ENCODE results near the gene CALHM3.

Gene CALHM3

DNA sequence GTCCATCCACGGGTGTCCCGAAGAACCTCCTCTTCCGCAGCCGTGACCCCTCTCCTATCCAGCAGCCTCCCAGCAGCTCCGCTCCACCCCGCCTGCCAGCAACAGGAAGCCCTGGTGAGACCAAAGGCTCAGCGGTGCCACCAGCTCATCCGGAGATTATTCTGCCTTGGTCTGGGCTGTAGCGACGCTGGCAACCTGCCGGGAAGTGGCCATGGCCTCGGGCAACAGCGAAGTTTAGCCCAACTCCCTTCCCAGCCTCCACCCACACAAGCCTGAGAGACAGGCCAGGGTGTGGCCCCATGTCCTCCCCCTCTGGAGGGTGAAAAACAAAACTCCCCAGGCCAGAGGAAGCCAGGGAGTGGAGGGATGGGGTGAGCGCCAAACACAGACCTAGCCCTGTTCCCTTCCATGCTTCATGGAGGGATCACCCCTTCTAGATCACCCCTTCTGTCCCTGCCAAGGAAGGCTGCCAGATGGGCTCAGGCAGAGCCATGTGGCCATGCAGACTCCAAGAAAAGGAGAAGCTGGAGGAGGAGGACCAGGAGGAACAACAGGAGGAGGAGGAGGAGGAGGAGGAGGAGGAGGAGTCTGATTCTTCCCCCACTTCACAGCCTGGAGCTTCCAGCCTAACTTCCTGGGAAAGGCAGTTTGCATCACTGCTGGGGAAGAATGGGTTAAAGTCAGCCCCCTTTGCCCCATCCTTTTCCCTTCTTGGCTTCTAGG is 27.8 kb downstream of the CALHM3 start:
- peak in 1 of 2 donors; percentile 26 for DNase-seq (ENCODE audit: extremely low read depth in 1 of 2, low read depth in 1 of 2)

DNA sequence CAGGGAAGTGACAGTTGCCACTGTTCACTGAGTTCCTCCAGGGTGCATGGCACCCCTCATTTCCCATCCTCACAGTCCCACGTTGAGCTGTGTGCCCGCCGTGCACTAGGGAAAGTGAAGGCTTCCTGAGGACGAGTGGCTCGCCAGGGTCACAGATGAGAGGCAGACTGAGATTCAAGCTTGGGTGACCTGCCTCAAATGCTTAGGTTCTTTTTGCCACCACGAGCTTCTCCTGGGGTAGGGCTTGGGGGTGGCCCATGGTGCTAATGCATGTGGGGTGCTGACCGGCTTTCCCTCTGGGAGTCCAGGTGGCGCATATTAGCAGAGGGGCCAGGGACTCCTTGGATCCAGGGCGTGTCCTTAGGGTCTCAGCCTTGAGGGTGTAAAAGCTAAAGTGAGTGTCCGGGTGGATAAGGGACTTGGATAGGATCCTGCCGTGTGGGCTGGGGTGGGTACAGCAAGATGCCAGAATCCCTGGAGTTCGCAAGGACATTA is 28.8 kb downstream of the CALHM3 start:
- DNase-seq (ENCODE audit: extremely low read depth in 1 of 2, low read depth in 1 of 2), result no peak

DNA sequence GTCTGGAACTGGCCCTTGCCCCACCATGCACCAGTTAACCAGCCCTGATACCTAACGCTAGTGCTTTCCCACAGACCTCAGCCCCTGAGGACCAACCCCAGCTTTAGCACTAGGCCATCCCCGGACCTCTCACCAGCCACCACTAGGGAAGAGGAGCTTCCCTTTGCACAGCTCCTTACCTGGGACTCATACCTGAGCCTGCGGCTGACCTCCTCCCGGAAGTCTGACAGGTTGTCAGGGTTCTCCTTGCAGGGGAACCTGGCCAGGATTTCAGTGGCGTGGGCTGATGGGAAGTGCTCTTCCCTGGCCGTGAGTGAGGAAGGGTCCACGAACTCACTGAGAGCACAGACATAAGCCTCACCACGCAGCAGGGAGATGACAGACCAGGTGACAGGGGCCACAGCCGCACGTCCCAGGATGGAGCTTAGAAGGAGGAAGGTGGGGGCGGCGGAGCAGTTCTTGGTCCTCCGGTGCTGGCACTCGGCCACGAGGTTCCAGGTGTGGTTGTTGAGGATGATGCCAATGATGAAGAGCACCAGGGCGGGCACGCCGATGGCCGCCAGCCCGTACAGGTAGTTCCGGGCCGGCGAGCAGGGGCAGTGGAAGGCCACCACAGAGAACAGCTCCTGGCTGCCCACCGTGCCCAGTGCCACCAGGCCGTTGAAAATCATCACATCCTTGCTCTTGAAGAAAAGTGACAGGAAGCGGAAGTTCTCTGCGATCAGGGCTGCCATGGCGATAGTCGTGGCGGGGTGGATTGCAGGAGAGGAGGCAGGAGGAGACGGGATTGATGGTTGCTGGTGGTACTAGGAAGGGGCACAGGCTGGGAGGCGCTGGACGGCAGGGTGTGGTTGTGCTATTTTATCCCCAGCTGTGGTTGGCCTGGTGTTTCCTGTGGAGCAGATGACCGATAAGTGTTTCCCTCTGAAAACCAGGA is 29.6 kb downstream of the CALHM3 start:
- no peak for DNase-seq (ENCODE audit: extremely low read depth in 1 of 2, low read depth in 1 of 2)

DNA sequence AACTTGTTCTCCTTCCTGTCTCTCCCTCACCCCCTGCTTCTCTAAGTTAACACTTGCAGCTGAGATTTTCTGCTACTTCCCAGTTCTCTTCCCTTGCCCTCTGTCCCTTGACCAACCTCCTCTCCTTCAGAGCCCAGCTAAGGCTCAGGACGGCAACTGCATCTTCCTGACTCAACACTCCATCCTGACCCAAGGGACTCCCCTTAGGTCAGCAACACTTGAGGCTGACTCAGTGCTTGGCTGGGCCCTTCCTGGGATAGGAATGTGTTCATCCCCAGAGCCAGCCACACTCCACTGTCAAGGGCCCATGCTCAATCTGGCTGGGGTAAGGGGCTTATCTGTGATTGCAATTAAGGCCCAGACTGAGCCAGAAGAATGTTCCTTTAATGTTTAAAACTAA is 30.3 kb downstream of the CALHM3 start:
- DNase-seq (ENCODE audit: extremely low read depth in 1 of 2, low read depth in 1 of 2), result no peak

GRCh38 chr10:103447187-103447586 is 31.9 kb downstream of the CALHM3 start:
- DNase-seq (ENCODE audit: extremely low read depth in 1 of 2, low read depth in 1 of 2), result no peak

- DNase-seq (ENCODE audit: extremely low read depth in 1 of 2, low read depth in 1 of 2), result no peak
Measured at GRCh38 chr10:103445767-103446567, 33.1 kb downstream of the CALHM3 start.

- no peak for DNase-seq (ENCODE audit: extremely low read depth in 1 of 2, low read depth in 1 of 2)
Measured at GRCh38 chr10:103445366-103445765, 33.7 kb downstream of the CALHM3 start.

DNA sequence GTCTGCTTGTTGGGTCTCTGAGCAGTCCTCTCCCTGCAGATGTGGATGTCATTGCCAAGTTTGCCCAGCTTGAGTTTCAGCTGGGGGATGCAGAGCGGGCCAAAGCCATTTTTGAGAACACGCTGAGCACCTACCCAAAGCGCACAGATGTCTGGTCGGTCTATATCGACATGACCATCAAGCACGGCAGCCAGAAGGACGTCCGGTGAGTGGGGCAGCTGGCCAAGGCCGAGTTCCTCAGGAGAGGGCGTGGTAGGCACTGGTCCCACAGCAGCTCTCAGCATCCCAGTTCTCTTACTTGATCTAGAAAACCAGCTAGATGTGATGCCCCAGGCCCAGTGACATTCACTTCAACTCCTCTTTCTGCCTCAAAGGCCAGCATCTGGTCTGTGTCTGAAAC is 34.6 kb downstream of the CALHM3 start:
- DNase-seq (ENCODE audit: extremely low read depth in 1 of 2, low read depth in 1 of 2), result no peak

GRCh38 chr10:103443475-103444185 is 35.4 kb downstream of the CALHM3 start:
- no peak for DNase-seq (ENCODE audit: extremely low read depth in 1 of 2, low read depth in 1 of 2)

GRCh38 chr10:103442031-103442461 is 37.0 kb downstream of the CALHM3 start:
- no peak for DNase-seq (ENCODE audit: extremely low read depth in 1 of 2, low read depth in 1 of 2)

- DNase-seq (ENCODE audit: extremely low read depth in 1 of 2, low read depth in 1 of 2), result no peak
Measured at GRCh38 chr10:103441611-103442010, 37.4 kb downstream of the CALHM3 start.

- DNase-seq (ENCODE audit: extremely low read depth in 1 of 2, low read depth in 1 of 2), result no peak
Measured at GRCh38 chr10:103441206-103441605, 37.8 kb downstream of the CALHM3 start.

DNA sequence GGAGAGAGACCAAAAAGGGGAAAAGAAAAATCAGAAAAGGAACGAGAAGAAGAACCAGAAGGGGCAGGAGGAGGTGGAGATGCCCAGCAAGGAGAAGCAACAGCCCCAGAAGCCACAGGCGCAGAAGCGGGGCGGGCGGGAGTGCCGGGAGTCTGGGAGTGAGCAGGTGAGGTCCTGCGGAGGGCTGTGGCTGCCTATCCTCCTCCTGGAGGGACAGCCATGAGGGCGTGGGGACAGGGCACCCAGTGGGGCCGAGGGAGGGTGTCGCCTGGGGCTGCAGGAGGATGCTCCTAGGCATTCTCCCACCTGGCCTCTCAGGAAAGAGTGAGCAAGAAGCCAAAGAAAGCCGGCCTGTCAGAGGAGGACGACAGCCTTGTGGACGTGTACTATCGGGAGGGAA is 38.6 kb downstream of the CALHM3 start:
- DNase-seq (ENCODE audit: extremely low read depth in 1 of 2, low read depth in 1 of 2), result no peak

DNA sequence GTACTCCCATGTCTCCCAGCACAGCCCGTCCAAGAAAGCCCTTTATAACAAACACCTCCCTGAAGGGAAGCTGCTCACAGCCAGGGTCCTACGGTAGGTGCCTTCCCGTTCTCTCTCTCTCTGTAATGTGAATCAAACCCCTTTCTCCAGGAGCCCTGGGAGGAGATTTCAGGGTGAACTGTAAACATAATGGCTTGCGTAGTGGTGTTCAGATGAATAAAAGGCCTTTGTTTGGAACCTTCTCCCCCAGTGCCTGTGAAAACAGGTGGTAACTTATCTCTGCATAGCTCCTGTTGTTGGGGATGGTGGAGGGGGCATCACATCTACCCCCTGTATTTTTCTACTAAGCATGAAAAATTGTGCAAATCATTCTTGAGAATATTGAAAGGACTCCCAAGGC is 39.3 kb downstream of the CALHM3 start:
- no peak for DNase-seq (ENCODE audit: extremely low read depth in 1 of 2, low read depth in 1 of 2)

DNA sequence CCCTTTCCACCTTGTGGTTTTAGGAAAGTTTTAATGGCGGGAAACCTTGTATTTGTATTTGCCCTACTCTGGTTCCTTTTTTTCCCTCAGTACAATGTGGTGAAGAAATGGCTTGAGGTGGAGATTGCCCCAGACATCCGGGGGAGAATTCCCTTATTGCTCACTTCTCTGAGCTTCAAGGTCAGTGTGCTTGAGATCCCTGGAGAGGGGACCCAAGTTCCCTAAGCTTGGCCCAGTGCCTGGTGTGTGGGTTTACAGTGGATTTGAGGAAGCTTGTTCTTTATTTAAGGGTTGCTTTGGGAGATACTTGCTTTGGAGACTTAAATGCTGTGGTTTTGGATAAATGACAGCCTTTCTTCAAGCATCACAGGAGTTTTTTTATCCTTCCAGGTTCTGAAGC is 45.2 kb downstream of the CALHM3 start:
- DNase-seq (ENCODE audit: extremely low read depth in 1 of 2, low read depth in 1 of 2), result no peak

DNA sequence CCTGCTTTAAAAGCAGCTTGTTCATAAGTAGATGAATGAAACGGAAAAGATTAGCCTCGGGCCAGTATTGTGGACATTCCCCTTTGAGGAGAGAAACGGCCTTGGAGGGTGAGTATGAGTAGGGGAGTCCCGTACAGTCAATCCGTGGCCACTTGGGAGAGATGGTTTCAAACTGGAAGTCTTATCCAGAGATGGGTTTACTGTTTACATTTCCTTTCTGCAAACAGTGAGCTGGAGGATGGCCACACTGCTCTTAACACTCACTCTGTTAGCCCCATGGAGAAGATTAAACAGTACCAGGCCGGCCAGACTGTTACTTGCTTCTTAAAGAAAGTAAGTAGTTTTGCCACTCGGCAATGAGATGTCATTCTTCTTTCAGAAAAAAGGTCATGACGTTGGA is 47.1 kb downstream of the CALHM3 start:
- no peak for DNase-seq (ENCODE audit: extremely low read depth in 1 of 2, low read depth in 1 of 2)

GRCh38 chr10:103429647-103430046 is 49.4 kb downstream of the CALHM3 start:
- DNase-seq (ENCODE audit: extremely low read depth in 1 of 2, low read depth in 1 of 2), result no peak

GRCh38 chr10:103428989-103429643 is 49.9 kb downstream of the CALHM3 start:
- DNase-seq (ENCODE audit: extremely low read depth in 1 of 2, low read depth in 1 of 2), result no peak

DNA sequence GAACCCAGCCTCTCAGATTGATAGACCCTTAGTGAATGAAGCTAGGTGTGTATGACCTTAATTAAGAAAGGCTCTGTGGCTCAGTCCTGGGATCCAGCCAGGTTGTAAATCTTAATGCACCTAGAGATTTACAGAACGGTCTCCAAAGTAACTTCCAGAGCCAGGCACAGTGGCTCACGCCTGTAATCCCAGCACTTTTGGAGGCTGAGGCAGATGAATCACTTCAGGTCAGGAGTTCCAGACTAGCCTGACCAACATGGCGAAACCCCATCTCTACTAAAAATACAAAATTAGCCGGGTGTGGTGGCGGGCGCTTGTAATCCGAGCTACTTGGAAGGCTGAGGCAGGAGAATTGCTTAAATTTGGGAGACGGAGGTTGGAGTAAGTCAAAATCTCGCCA is 51.2 kb downstream of the CALHM3 start:
- no peak for DNase-seq (ENCODE audit: extremely low read depth in 1 of 2, low read depth in 1 of 2)

GRCh38 chr10:103423748-103424147 is 55.3 kb downstream of the CALHM3 start:
- DNase-seq (ENCODE audit: extremely low read depth in 1 of 2, low read depth in 1 of 2), result no peak
